ENCODE results near the gene ABTB2.

The ABTB2 gene

GRCh38 chr11:34143048-34143447 is 214.8 kb downstream of the ABTB2 start:
- DNase-seq: no peak

- DNase-seq: no peak
Measured at GRCh38 chr11:34140149-34140548, 217.7 kb downstream of the ABTB2 start.

GRCh38 chr11:34139346-34139745 is 218.5 kb downstream of the ABTB2 start:
- no peak for DNase-seq

- no peak for DNase-seq
Measured at GRCh38 chr11:34136420-34136819, 221.4 kb downstream of the ABTB2 start.

- no peak for DNase-seq
Measured at GRCh38 chr11:34135439-34135838, 222.4 kb downstream of the ABTB2 start.

GRCh38 chr11:34134765-34135164 is 223.0 kb downstream of the ABTB2 start:
- DNase-seq: no peak

GRCh38 chr11:34132261-34132965 is 225.4 kb downstream of the ABTB2 start:
- DNase-seq: no peak

- no peak for DNase-seq
Measured at GRCh38 chr11:34128824-34129223, 229.0 kb downstream of the ABTB2 start.

- DNase-seq: no peak
Measured at GRCh38 chr11:34126959-34127848, 230.6 kb downstream of the ABTB2 start.

- no peak for DNase-seq
Measured at GRCh38 chr11:34124885-34125668, 232.7 kb downstream of the ABTB2 start.

- no peak for DNase-seq
Measured at GRCh38 chr11:34120651-34121050, 237.2 kb downstream of the ABTB2 start.

GRCh38 chr11:34114471-34114870 is 243.3 kb downstream of the ABTB2 start:
- DNase-seq: no peak

- DNase-seq: no peak
Measured at GRCh38 chr11:34114014-34114413, 243.8 kb downstream of the ABTB2 start.

- no peak for DNase-seq
Measured at GRCh38 chr11:34111722-34112270, 246.0 kb downstream of the ABTB2 start.

- no peak for DNase-seq
Measured at GRCh38 chr11:34105957-34106504, 251.8 kb downstream of the ABTB2 start.

- DNase-seq: peak; percentile 88
Measured at GRCh38 chr11:34105079-34105956, 252.5 kb downstream of the ABTB2 start, which contains the start of gene NAT10. Gene NAT10 (plus strand): TSS chr11:34105629. CDS start chr11:34108226, 2,597 bp downstream.

- DNase-seq: no peak
Measured at GRCh38 chr11:34104680-34105078, 253.1 kb downstream of the ABTB2 start.
